NCI-H2196 (cell line): Measurements from ENCODE around the gene PHF12.

Experiments used
- DNase-seq: peaks from one replicate; lab custom pipeline; 2025; ENCODE audit not compliant: unreplicated experiment; lab: John Stamatoyannopoulos, UW

Gene PHF12

GRCh38 chr17:28862561-28862960 lies 88.8 kb downstream of the PHF12 start:
- DNase-seq = no peak

DNA sequence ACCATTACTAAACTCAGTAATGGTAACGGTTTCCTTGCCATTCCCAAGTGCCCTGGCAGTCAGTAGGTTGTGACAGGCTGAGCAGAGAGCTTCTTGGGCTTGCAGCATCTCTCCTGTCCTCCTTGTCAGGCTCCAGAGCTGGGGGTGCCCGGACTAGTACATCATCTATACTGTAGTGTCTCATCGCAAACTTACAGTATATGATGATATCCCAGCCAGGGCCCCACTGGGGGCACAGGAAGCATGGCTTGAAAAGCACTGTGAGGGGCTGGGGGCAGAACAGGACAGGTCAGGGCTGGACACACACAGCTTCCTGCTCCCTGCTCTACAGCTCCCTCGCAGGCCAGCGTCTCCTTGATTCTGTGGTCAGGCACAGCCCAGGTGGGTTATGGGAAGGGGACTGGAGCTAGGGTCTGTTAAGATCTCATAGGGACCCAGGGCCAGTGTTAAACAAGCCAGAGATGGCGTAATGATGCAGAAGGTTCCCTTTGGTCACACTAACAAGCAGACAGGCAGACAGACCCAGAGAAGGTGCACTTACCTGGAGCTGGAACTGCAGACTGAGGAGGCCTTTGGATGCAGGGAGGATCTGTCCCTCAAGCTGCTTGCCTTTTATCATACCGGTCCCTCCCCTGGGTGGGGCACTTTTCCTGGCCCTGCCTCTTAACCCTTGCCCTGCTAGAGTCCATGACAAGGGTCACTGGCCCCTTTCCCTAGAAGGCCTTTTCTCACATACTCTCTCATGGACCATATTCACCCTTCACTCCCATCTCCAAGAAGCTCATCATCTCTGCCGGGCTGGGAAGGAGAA lies 89.7 kb downstream of the PHF12 start:
- no peak for DNase-seq

GRCh38 chr17:28860363-28860808 lies 90.9 kb downstream of the PHF12 start:
- no peak for DNase-seq

DNA sequence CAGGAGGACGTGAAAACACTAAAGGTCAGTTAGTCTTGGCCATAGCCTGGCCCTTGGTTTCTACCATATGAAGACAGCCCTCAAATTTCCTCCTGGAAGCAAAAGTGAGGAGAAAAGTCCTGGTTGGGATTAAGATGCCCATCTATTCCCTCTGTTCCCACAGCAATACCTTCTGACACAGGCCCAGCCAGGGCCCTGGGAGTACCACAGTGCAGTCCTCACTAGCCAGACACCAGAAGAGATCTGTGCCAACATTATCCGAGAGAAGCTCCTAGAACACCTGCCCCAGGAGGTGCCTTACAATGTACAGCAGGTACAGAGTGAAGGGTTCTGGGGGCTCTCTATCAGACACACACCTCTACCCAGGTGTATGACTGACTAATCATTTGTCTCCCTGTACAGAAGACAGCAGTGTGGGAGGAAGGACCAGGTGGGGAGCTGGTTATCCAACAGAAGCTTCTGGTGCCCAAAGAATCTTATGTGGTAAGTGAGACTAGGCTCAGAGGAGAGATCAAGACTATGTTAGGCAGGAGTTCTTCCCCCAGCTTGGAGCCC lies 92.4 kb downstream of the PHF12 start:
- DNase-seq = no peak

GRCh38 chr17:28857905-28858800 lies 93.2 kb downstream of the PHF12 start:
- no peak for DNase-seq

DNA sequence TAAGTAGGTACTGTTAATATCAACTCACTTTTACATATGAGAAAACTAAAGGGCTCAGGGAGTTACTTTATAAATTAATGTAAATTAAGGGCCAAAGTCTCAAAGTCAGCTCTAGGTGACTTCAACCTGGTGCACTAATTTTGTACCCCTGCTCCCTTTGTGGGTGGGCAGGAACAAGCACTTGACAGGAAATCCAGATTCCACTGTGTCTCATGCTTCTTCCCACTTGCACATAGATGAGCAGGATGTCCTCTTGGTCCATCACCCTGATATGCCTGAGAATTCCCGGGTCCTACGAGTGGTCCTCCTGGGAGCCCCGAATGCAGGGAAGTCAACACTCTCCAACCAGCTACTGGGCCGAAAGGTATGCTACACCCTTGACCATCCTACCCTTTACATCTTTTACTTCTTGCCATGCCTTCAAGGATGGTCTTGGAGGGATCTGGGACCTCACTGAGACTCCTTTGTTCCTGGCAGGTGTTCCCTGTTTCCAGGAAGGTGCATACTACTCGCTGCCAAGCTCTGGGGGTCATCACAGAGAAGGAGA lies 95.2 kb downstream of the PHF12 start:
- no peak for DNase-seq

- no peak for DNase-seq
Measured at GRCh38 chr17:28855336-28855679, 96.0 kb downstream of the PHF12 start.
